T-helper 2 cell treated with Interferon-gamma antibody and Interleukin-4, amounts not matched to agents 5 μg/mL and 100 μg/mL, for 36 hours (primary cell): ENCODE results near the gene CAMK1D.

ENCODE experiments used
- DNase-seq: peaks from one replicate; pipeline ENCODE4 v3.0.0; 2021; ENCODE audit warnings: low spot score
- H3K27ac Mint-ChIP-seq: one replicate; pipeline ENCODE4 v1.8.0; 2021; ENCODE audit warnings: mild to moderate bottlenecking, mixed read lengths
- H3K27me3 Mint-ChIP-seq: one replicate; pipeline ENCODE4 v1.8.0; 2021; ENCODE audit warnings: low read depth, mixed read lengths
- H3K36me3 Mint-ChIP-seq: one replicate; pipeline ENCODE4 v1.8.0; 2021; ENCODE audit warnings: low read depth, mixed read lengths
- H3K4me1 Mint-ChIP-seq: one replicate; pipeline ENCODE4 v1.8.0; 2021; ENCODE audit warnings: low read depth, mixed read lengths
- H3K4me3 Mint-ChIP-seq: one replicate; pipeline ENCODE4 v1.8.0; 2022; ENCODE audit warnings: mild to moderate bottlenecking, moderate library complexity, mixed read lengths
- H3K9me3 Mint-ChIP-seq: one replicate; pipeline ENCODE4 v1.8.0; 2021; ENCODE audit warnings: mixed read lengths

The CAMK1D gene

DNA sequence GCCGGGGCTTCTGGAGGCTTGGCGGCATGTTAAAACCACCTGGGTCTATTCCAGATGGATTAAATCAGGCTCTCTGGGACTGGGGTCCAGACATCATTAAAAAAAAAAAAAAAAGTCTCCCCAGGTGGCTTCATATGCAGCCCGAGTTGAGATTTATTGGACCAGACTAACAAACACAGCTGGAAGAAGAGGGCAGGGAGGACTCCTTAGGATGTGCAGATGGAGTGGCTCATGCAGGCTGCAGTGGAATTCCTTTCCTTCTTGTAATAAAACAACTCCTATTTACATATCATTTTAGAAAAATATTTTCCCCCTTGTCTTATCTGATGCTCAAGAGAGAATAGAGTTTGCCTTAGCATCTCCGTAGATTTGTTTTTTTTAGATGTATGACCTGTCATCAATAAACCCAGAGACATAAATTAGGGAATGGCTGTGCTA is 238.1 kb downstream of the CAMK1D start:
- Mint-ChIP-seq H3K4me3 (peak overlapping the region; percentile 80), H3K27ac (peak overlapping the region; percentile 74), H3K36me3 (peaks cover 5% of the 10 kb centered on the region), H3K4me1 (peaks cover 47% of the 10 kb centered on the region), H3K27me3 (no peaks in the 10 kb centered on the region), H3K9me3 (peaks cover 8% of the 10 kb centered on the region)
- DNase-seq, result no peak

DNA sequence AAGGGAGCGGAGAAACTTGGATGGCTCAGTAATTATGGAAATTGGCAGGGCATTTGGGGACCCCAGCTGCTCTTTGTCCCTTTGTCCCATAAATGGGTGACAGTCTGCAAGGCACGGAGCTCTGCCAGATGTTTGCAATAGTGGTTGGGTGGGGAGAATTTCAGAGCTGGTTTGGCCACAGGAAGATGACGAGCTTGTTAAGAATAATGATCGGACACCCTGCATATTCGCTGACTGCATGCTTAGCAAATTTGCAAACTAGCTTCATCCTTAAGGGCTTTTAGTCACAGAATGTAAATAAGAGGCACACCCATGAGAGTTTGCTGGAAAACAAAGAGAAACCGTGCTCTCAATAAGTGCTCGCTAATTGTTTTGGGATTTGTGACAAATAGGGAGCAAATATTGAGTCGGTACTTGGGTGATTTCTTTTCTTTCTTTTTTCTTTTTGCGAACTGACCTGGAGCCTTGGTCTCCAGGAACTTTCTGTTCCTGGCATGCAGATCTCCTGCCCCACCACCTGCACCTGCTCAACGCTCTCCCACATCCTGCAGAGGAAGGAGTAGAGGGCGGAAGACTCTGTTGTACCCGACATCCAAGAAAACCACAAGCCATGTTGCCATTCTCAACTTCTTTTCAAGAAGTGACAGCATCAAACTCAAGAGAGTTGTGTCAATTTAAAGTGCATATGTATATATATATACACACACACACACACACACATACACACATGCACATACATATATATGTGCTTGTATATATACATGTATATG is 238.9 kb downstream of the CAMK1D start:
- DNase-seq, result peak; percentile 10
- no peaks in the 10 kb centered on the region for H3K27me3 Mint-ChIP-seq
- peaks cover 8% of the 10 kb centered on the region for H3K9me3 Mint-ChIP-seq
- H3K36me3 Mint-ChIP-seq, result peaks cover 5% of the 10 kb centered on the region
- H3K4me1 Mint-ChIP-seq, result peaks cover 52% of the 10 kb centered on the region
- H3K27ac Mint-ChIP-seq, result peak overlapping the region; percentile 74
- H3K4me3 Mint-ChIP-seq, result peak overlapping the region; percentile 80

DNA sequence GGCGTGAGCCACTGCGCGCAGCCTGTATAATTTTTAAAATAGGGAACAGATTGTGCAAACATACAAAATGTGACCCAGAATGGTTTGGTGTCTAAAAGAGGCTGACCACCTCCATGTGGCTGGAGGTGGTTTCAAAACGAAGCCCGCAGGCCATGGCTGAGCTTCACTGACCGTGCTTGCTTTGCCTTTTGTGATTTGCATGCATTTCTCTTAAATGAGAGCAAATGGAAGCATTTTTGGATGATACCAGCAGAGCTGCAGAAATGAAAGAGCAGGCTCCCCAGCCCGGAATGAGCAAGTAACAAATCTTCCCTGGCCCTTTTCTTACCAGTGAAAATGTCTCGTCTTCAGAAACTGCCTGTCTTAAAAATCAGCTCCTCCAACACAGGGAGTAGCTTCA is 239.9 kb downstream of the CAMK1D start:
- no peak for DNase-seq
- Mint-ChIP-seq H3K36me3 (peaks cover under 1% of the 10 kb centered on the region), H3K4me3 (no peak overlapping the region), H3K9me3 (peaks cover 4% of the 10 kb centered on the region), H3K4me1 (peaks cover 58% of the 10 kb centered on the region), H3K27me3 (no peaks in the 10 kb centered on the region), H3K27ac (no peak overlapping the region)

DNA sequence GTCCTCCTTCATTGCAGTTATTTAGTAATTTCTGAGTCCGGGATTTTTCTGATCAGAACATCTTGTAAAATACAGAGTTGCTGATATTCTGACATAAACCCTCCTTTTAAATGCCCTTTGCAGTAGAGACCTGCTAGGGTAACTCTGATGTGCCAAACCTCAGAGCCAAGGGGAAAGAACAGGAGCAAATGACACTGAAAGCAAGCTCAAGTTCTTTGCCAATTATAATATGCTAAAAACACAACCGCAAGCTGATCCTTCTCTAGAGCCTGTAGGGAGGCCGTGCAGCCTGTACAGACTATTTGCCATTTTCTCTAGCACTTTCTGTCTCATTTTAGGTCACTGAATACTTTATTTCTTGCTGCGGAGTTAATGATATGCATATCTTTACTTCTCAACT is 240.4 kb downstream of the CAMK1D start:
- no peaks in the 10 kb centered on the region for H3K27me3 Mint-ChIP-seq
- H3K36me3 Mint-ChIP-seq, result peaks cover 5% of the 10 kb centered on the region
- DNase-seq, result no peak
- H3K4me1 Mint-ChIP-seq, result peaks cover 63% of the 10 kb centered on the region
- H3K4me3 Mint-ChIP-seq, result no peak overlapping the region
- H3K27ac Mint-ChIP-seq, result no peak overlapping the region
- H3K9me3 Mint-ChIP-seq, result peaks cover 6% of the 10 kb centered on the region

DNA sequence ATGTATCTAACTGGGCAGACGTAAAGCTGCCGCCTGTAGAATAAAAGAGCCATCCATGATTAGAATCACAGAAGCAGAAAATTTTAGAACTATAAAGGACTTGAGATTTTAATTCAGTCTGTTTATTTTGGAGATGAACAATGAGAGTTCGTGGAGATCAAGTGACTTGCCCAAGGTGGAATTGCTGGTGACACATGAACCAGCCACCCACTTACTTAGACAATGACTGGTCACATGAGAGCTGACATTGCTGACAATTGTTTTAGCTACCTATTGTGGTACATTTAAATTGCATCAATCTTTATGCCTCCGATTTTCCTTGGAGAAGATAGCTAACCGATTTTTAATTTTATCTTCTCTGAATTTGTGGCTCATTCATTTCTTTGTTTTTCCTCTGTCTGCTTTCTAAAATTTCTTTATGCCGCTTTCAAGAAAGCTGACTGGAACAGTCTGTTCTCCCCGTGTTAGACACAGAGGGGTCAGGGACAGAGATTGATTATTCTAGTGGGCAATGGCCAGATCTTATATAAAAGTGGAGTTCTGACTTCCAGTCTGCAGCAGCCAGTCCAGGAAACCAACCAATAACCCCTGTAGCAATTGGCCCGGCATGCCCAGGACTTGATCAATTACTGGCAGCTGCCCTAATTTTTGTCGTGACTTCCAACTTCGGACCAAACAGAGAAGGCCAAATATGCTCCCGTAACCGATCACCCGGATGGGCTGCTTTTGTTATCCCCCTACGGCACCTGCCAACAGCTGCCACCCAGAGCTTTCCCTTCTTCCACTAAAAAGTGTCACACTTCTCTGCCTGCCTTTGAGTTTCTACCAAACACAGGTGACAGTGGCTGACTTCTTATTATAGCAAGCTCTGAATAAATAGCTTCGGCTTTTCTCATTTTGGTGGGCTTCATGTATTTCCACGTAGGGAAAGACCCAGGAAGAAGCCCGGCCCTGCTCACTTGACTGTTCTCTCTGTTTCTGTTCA is 241.6 kb downstream of the CAMK1D start:
- no peak for DNase-seq
- H3K4me1 Mint-ChIP-seq, result peaks cover 71% of the 10 kb centered on the region
- no peaks in the 10 kb centered on the region for H3K27me3 Mint-ChIP-seq
- H3K4me3 Mint-ChIP-seq, result no peak overlapping the region
- H3K36me3 Mint-ChIP-seq, result peaks cover 14% of the 10 kb centered on the region
- peak overlapping the region; percentile 12 for H3K27ac Mint-ChIP-seq
- peaks cover 11% of the 10 kb centered on the region for H3K9me3 Mint-ChIP-seq

DNA sequence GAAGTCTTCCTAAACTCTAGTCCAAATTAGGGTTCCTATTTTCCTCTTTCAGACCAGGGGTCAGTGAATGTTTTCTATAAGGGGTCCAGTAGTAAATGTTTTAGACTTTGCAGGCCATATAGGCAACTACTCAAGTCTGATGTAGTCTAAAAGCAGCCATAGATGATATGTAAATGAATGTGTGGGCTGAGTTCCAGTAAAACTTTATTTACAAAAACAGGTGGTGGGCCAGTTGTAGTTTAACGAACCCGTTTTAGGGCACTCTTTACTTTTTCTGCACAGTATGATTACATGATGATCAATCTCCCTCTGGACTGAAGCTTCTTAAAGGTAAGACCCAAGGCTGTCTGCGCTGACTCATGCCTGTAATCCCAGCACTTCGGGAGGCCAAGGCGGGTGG is 243.6 kb downstream of the CAMK1D start:
- H3K36me3 Mint-ChIP-seq, result peaks cover 16% of the 10 kb centered on the region
- no peaks in the 10 kb centered on the region for H3K27me3 Mint-ChIP-seq
- peaks cover 12% of the 10 kb centered on the region for H3K9me3 Mint-ChIP-seq
- H3K27ac Mint-ChIP-seq, result peak overlapping the region; percentile 0
- H3K4me3 Mint-ChIP-seq, result no peak overlapping the region
- no peak for DNase-seq
- peaks cover 66% of the 10 kb centered on the region for H3K4me1 Mint-ChIP-seq

DNA sequence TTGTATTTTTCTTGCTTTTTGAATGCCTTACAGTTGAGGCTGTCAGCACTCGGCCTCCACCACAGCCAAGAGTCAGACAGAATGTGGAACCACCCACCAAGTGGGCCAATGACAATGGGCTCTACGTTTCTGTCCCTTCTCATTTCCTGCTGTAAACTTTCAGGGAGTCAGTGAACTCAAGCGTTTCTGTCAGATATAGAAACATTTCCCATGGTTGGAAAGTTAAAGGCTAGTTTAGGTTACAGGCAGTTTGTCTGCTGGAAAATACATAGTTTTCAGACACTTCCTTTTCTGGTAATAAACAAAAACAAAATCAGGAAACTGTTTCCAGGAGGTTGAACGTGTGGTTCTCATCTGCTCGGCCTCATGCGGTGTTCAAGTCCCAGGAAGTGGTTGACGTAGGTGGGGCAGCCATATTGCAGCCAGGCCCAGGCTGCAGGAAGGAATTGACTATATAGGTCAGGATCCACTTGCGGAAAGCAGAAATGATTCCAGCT is 245.1 kb downstream of the CAMK1D start:
- peak overlapping the region; percentile 85 for H3K27ac Mint-ChIP-seq
- peaks cover 16% of the 10 kb centered on the region for H3K36me3 Mint-ChIP-seq
- peaks cover 62% of the 10 kb centered on the region for H3K4me1 Mint-ChIP-seq
- DNase-seq, result peak; percentile 31
- H3K27me3 Mint-ChIP-seq, result no peaks in the 10 kb centered on the region
- peaks cover 12% of the 10 kb centered on the region for H3K9me3 Mint-ChIP-seq
- H3K4me3 Mint-ChIP-seq, result peak overlapping the region; percentile 73

DNA sequence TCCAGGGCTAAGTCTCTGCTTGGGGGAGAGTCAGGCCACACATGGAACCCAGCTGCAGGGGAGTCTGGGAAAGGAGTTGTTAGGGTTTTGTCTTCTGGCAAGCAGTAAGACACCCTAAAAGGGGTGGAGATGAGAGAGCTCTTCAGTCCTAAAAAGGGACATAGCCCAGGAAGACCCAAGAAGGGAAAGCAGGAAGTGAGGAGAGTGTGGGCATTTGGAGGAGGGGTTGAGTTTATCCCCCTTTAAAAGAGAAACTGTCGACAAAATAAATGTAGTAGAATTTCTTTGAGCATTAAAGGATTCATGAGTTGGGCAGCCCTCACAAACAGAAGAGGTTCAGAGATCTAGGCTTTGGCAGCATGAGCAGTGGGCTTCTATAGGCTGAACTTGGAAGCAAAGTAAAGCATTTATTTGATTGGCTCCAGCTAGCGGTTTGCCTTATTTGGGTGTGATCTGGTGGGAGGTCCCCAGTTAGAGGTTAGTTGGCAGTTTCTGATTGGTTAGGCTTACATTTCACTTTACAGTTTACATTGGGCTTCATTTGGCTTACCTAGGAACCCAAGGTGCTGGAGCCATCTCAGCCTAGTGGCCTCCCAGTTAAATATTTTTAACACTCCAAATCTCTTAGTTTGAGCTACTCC is 246.7 kb downstream of the CAMK1D start:
- DNase-seq, result no peak
- peaks cover 12% of the 10 kb centered on the region for H3K9me3 Mint-ChIP-seq
- no peak overlapping the region for H3K27ac Mint-ChIP-seq
- peaks cover 48% of the 10 kb centered on the region for H3K4me1 Mint-ChIP-seq
- H3K36me3 Mint-ChIP-seq, result peaks cover 16% of the 10 kb centered on the region
- no peak overlapping the region for H3K4me3 Mint-ChIP-seq
- no peaks in the 10 kb centered on the region for H3K27me3 Mint-ChIP-seq

DNA sequence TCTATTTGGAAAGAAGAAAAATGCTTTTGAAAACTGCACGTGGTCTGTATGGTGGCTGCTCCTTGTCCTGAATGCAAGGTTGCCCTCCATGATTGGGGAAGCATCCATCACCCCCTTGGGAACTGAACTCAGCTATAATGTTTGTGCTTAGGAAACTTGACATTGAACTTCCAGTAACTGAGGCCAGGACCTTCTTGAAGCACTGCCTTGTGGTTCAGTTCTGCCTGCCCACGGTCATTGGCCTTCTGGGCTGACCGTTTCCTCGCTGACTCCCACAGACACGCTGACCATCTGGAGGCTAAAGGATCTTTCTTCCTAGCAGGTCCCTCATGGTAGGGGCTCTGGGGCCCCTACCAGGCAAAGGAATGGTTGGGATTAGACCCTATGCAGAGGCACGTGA is 247.8 kb downstream of the CAMK1D start:
- no peaks in the 10 kb centered on the region for H3K27me3 Mint-ChIP-seq
- no peak overlapping the region for H3K4me3 Mint-ChIP-seq
- no peak overlapping the region for H3K27ac Mint-ChIP-seq
- peaks cover 16% of the 10 kb centered on the region for H3K36me3 Mint-ChIP-seq
- H3K4me1 Mint-ChIP-seq, result peaks cover 43% of the 10 kb centered on the region
- peaks cover 12% of the 10 kb centered on the region for H3K9me3 Mint-ChIP-seq
- no peak for DNase-seq

DNA sequence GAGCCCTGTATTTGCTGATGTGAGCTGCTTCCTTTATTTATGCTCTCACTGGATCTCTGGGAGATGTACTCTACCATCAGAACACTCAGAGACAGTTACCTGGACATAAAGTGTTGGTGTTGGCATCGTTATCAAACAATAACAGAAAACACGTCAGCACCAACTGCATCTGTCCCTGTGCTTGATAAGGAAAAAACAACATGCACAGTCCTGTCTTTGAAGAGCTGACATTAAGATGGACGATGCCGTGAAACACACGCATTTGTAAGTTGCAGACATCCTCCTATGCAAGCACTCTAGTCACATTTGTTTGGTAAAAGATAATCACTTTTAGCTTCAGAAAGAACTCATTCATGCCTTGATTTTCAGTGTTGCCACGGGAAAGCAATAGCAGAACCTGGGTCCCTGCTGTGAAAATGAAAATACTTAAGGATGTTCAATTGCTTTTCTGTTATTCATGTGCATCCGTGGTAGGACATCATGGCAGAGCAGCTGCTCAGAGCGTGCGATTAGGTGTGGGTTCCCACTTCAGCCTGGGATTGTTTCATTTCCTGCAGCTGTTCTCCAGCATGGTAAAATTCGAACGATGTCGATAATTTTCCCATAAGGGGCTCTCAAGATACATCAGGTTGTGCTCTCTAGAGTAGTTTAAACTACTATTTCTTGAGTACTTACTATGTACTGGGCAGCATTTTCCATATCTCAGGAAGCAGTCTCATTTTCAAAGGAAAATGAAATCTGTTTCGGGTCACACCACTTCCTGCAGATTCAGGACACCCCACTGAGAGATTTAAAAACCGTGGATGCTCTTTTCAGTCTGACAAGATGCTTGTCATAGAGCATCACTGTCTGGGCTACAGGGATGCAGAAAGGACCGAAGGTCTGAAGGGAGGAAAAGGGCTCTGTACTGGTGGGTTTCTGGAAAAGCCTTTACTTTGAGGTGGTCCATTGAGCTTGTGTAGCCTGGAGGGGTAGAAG is 248.7 kb downstream of the CAMK1D start:
- Mint-ChIP-seq H3K27me3 (no peaks in the 10 kb centered on the region), H3K4me3 (peak overlapping the region; percentile 2), H3K4me1 (peaks cover 38% of the 10 kb centered on the region), H3K27ac (no peak overlapping the region), H3K36me3 (peaks cover 16% of the 10 kb centered on the region), H3K9me3 (peaks cover 12% of the 10 kb centered on the region)
- DNase-seq, result no peak

DNA sequence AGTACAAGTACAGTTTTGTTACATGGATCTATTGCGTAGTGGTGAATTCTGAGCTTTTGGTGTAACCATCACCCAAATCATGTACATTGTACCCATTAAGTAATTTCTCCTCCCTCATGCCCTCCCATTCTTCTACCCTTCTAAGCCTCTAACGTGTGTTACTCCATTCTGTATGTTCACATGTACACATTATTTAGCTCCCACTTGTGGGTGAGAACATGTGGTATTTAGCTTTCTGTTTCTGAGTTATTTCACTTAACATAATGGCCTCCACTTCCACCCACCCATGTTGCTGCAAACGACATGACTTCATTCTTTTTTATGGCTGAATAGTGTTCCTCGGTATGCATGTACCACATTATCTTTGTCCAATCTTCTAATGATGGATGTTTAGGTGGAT is 251.3 kb downstream of the CAMK1D start:
- no peak overlapping the region for H3K4me3 Mint-ChIP-seq
- H3K4me1 Mint-ChIP-seq, result peaks cover 27% of the 10 kb centered on the region
- H3K27me3 Mint-ChIP-seq, result no peaks in the 10 kb centered on the region
- no peak for DNase-seq
- H3K9me3 Mint-ChIP-seq, result peaks cover 4% of the 10 kb centered on the region
- peaks cover 6% of the 10 kb centered on the region for H3K36me3 Mint-ChIP-seq
- no peak overlapping the region for H3K27ac Mint-ChIP-seq

DNA sequence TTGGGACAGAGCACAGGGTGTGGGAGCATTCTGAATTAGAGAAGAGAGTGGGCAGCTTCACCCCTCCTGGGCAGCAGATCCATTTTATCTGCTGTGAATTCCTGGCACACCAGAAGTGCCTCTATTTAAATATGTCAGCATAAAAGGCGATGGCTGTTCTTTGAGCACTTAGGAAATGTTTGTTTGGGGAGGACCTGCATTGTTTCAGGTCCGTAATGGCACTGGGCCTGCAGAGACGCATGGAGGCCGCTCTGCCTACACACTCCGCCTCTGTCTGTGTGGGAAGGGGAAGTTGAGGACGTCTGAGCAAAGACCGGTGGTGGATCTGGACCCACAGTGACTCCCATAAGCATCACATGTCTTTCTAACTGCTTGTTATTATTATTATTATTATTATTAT is 253.2 kb downstream of the CAMK1D start:
- no peak overlapping the region for H3K27ac Mint-ChIP-seq
- H3K9me3 Mint-ChIP-seq, result no peaks in the 10 kb centered on the region
- H3K36me3 Mint-ChIP-seq, result no peaks in the 10 kb centered on the region
- no peaks in the 10 kb centered on the region for H3K27me3 Mint-ChIP-seq
- H3K4me3 Mint-ChIP-seq, result no peak overlapping the region
- peaks cover 26% of the 10 kb centered on the region for H3K4me1 Mint-ChIP-seq
- no peak for DNase-seq
